Fibroblast of lung (primary cell): ENCODE measurements around the gene RRBP1. TPM values are rescaled to one million over a fixed set of nuclear protein-coding genes. Genes with fewer than 3 reads are reported as not detected.

ENCODE experiments used
- DNase-seq, 2 donors: peaks; one replicate each; pipeline versions ENCODE4 v3.0.0 to v3.0.0-alpha.2; 2010; ENCODE audit warnings: low read depth in 2 of 2
- H2AFZ ChIP-seq: 2 replicates; pipeline ENCODE4 v1.5.1; 2012; ENCODE audit warnings: low read length, control low read depth, inconsistent platforms
- H3K27ac ChIP-seq: 2 replicates; pipeline ENCODE4 v1.5.1; 2011; ENCODE audit warnings: low read length, control low read depth; ENCODE audit not compliant: insufficient read depth
- H3K27me3 ChIP-seq: 2 replicates; pipeline ENCODE4 v1.5.1; 2011; ENCODE audit warnings: mild to moderate bottlenecking, low read length; ENCODE audit not compliant: control insufficient read depth, insufficient read depth
- H3K36me3 ChIP-seq: 2 replicates; pipeline ENCODE4 v1.5.1; 2011; ENCODE audit warnings: low read length; ENCODE audit not compliant: control insufficient read depth, insufficient read depth
- H3K4me1 ChIP-seq: 2 replicates; pipeline ENCODE4 v1.5.1; 2011; ENCODE audit warnings: low read length; ENCODE audit not compliant: control insufficient read depth, insufficient read depth; ENCODE audit errors: extremely low read depth
- H3K4me2 ChIP-seq: 2 replicates; pipeline ENCODE4 v1.5.1; 2011; ENCODE audit warnings: low read length, control low read depth; ENCODE audit not compliant: insufficient read depth; ENCODE audit errors: extremely low read depth
- H3K4me3 ChIP-seq, 4 experiments: fragments of 200-600 bp in 1 of 4; sonication (generic) in 1 of 4; replicated peaks in 1 of 4; 2 replicates each; pipeline ENCODE4 v1.5.1; 2011 to 2016; ENCODE audit warnings: low read length in 4 of 4, low read depth in 3 of 4, mild to moderate bottlenecking in 3 of 4, control low read depth in 2 of 4, inconsistent platforms in 1 of 4, mixed read lengths in 1 of 4; ENCODE audit not compliant: insufficient read depth in 1 of 4; ENCODE audit errors: control extremely low read depth in 1 of 4
- H3K79me2 ChIP-seq: 2 replicates; pipeline ENCODE4 v1.5.1; 2012; ENCODE audit warnings: mild to moderate bottlenecking, low read length, inconsistent platforms; ENCODE audit not compliant: control insufficient read depth, insufficient read depth
- H3K9ac ChIP-seq: 2 replicates; pipeline ENCODE4 v1.5.1; 2011; ENCODE audit warnings: mild to moderate bottlenecking, low read length, control low read depth; ENCODE audit not compliant: insufficient read depth
- H3K9me3 ChIP-seq: 2 replicates; pipeline ENCODE4 v1.5.1; 2012; ENCODE audit warnings: low read depth, low read length; ENCODE audit not compliant: control insufficient read depth, insufficient read depth
- H4K20me1 ChIP-seq: 2 replicates; pipeline ENCODE4 v1.5.1; 2011; ENCODE audit warnings: low read length; ENCODE audit not compliant: control insufficient read depth, insufficient read depth; ENCODE audit errors: extremely low read depth
- CTCF ChIP-seq, 2 donors: IDR thresholded peaks in 1 of 2; conservative IDR thresholded peaks in 1 of 2; 1 replicate in 1 of 2; 2 replicates in 1 of 2; pipeline ENCODE4 v1.5.1; 2011 to 2012; ENCODE audit warnings: low read length in 2 of 2, control low read depth in 1 of 2, inconsistent platforms in 1 of 2, low read depth in 1 of 2, mild to moderate bottlenecking in 1 of 2
- EZH2 ChIP-seq: IDR thresholded peaks from 2 replicates; pipeline ENCODE4 v1.5.1; 2012; ENCODE audit warnings: low read length, control low read depth, mild to moderate bottlenecking; ENCODE audit errors: missing control alignments
- polyA plus RNA-seq, 2 donors: library from polyadenylated mRNA; depleted of rRNA in 1 of 2; stranded (reverse) in 1 of 2; unstranded in 1 of 2; fragments of >200 nt; gene quantifications; 2 replicates each; pipeline ENCODE4 v1.2.1, GENCODE V29; 2011 to 2012; ENCODE audit warnings: missing spikeins in 1 of 2
- total RNA-seq: library from RNA; depleted of rRNA; stranded (reverse); fragments of >200 nt; gene quantifications from 2 replicates; pipeline ENCODE4 v1.2.1, GENCODE V29; 2014

RRBP1 gene
- total and polyA plus RNA-seq, 2 donors (not counting 1 experiment from before 2014, with no cell fraction given): 169 to 233 TPM

GRCh38 chr20:17570347-17571152, 111.5 kb downstream of the RRBP1 start:
- Histone ChIP-seq H3K9me3 (no peaks in the 10 kb centered on the region), H3K36me3 (peaks cover 3% of the 10 kb centered on the region), H2AFZ (no peak overlapping the region), H3K27me3 (no peaks in the 10 kb centered on the region), H3K9ac (peak overlapping the region; percentile 92), H3K79me2 (peaks cover 57% of the 10 kb centered on the region), H3K27ac (peak overlapping the region; percentile 86), H3K4me2 (peak overlapping the region; percentile 90), H3K4me1 (peaks cover 10% of the 10 kb centered on the region), H3K4me3 (peak overlapping the region; percentile 77 to 97 (median 84)), H4K20me1 (peaks cover 7% of the 10 kb centered on the region)
- TF ChIP-seq CTCF (conservative IDR thresholded peaks at IDR 0.05 in 1 of 2, IDR thresholded peaks at IDR 0.05 in 1 of 2; ENCODE audit: low read depth in 1 of 2, low read length in 2 of 2) (no peak), EZH2 (no peak)
- DNase-seq: peak; percentile 49 to 53

DNA sequence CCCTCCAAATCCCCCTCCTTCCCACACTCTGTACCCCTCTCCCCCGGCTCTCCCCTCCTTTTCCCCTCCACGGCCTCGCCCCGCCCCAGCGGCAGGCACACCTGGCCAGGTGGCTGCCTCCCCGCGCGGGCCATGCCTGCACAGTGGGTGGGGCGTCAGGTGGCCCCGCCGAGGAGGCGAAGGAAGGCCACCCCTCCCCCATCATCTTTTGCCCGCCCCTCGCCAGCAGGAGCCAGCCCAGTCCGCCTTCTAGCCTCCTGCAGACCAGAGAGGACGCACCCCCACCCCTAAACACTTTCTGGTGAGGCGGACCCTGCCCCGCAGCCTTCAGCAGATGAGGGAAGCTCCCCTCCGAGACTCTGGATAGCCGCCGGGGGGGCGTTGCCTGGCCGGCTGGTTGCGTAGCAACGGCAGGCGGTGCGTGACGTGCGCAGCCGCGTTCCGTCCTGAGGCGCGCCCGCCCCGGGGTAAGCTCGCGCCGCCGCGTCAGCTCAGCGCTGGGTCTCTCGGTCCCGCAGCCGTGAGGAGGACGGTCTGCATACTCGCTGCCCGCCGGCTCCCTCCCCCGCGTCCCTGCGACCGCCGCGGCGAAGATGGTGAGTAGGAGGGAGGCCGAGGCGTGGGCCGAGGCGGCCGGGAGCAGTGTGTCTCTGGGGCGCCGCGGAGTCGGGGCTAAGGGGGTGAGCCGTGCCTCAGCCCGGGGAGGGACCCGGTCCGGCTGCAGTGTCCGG, 112.3 kb downstream of the RRBP1 start, which contains the start of gene DSTN:
DSTN (plus strand) TSS at position 460 of the 731 bp plus-strand sequence; CDS start at position 594, 134 bp downstream.
- H4K20me1 ChIP-seq: peaks cover 7% of the 10 kb centered on the region
- peaks cover 10% of the 10 kb centered on the region for H3K4me1 ChIP-seq
- peak within 1 kb of the TSS; percentile 92 for H3K9ac ChIP-seq
- peak within 1 kb of the TSS; percentile 90 for H3K4me2 ChIP-seq
- TF ChIP-seq EZH2: no peak
- no peak for TF ChIP-seq CTCF (conservative IDR thresholded peaks at IDR 0.05 in 1 of 2, IDR thresholded peaks at IDR 0.05 in 1 of 2; ENCODE audit: low read depth in 1 of 2, low read length in 2 of 2)
- H3K4me3 ChIP-seq: peak within 1 kb of the TSS; percentile 77 to 97 (median 84)
- peaks cover 3% of the 10 kb centered on the region for H3K36me3 ChIP-seq
- H3K27ac ChIP-seq: peak within 1 kb of the TSS; percentile 86
- peaks cover 49% of the 10 kb centered on the region for H3K79me2 ChIP-seq
- H2AFZ ChIP-seq: no peak within 1 kb of the TSS
- DNase-seq: peak; percentile 91 to 96
- H3K27me3 ChIP-seq: no peaks in the 10 kb centered on the region
- no peaks in the 10 kb centered on the region for H3K9me3 ChIP-seq

GRCh38 chr20:17568972-17569521, 113.0 kb downstream of the RRBP1 start:
- Histone ChIP-seq H3K27ac (peak overlapping the region; percentile 86), H3K9ac (peak overlapping the region; percentile 57), H3K79me2 (peaks cover 42% of the 10 kb centered on the region), H3K4me2 (peak overlapping the region; percentile 81), H3K4me3 (peak overlapping the region; percentile 13 to 88 (median 48)), H3K27me3 (no peaks in the 10 kb centered on the region), H4K20me1 (peaks cover 7% of the 10 kb centered on the region), H3K4me1 (peaks cover 10% of the 10 kb centered on the region), H3K9me3 (no peaks in the 10 kb centered on the region), H3K36me3 (peaks cover 3% of the 10 kb centered on the region), H2AFZ (no peak overlapping the region)
- no peak for TF ChIP-seq EZH2
- no peak for TF ChIP-seq CTCF (conservative IDR thresholded peaks at IDR 0.05 in 1 of 2, IDR thresholded peaks at IDR 0.05 in 1 of 2; ENCODE audit: low read depth in 1 of 2, low read length in 2 of 2)
- peak; percentile 97 to 99 for DNase-seq
